ENCODE results near the gene NFE2L2. TPM values are rescaled to one million over a fixed set of nuclear protein-coding genes. Genes with fewer than 3 reads are reported as not detected.

NFE2L2 gene
- total and polyA plus RNA-seq, 9 of the 15 experiments (the other 6 are each of a cell fraction or from before 2014, with no cell fraction given): 29.3 to 120 (median 59.3) TPM

GRCh38 chr2:177212891-177213856, 51.4 kb downstream of the NFE2L2 start (continued):
- TF ChIP-seq, protein P1, sequence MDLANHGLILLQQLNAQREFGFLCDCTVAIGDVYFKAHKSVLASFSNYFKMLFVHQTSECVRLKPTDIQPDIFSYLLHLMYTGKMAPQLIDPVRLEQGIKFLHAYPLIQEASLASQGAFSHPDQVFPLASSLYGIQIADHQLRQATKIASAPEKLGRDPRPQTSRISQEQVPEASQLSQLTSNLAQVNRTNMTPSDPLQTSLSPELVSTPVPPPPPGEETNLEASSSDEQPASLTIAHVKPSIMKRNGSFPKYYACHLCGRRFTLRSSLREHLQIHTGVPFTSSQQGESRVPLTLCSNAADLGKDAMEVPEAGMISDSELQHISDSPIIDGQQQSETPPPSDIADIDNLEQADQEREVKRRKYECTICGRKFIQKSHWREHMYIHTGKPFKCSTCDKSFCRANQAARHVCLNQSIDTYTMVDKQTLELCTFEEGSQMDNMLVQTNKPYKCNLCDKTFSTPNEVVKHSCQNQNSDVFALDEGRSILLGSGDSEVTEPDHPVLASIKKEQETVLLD (IDR thresholded peaks at IDR 0.05): no peak
- TF ChIP-seq ZNF561 (CRISPR knock-in tag; conservative IDR thresholded peaks at IDR 0.05) (no peak), RFX1 (IDR thresholded peaks at IDR 0.05) (no peak), ZNF3 (CRISPR knock-in tag; IDR thresholded peaks at IDR 0.05) (no peak), RUNX1 (IDR thresholded peaks at IDR 0.05; ENCODE audit: low read depth) (no peak), NFIC (IDR thresholded peaks at IDR 0.05) (peak; percentile 61; the same call in 1 of the 2 replicates), BHLHE40 (IDR thresholded peaks at IDR 0.05; ENCODE audit: low read length) (0 out of 2 replicates have a peak, but pooled peaks have one; percentile 27), ZNF740 (CRISPR knock-in tag; IDR thresholded peaks at IDR 0.05) (no peak), ZNF740 (tag; IDR thresholded peaks at IDR 0.05) (no peak; a peak in 1 of 4 replicates), MTA2 (IDR thresholded peaks at IDR 0.05; ENCODE audit: low read depth) (no peak), SMARCA5 (IDR thresholded peaks at IDR 0.05) (no peak), TAF15 (IDR thresholded peaks at IDR 0.05; ENCODE audit: low read depth, low read length) (no peak), ILK (tag; IDR thresholded peaks at IDR 0.05; ENCODE audit: borderline replicate concordance, low read depth) (no peak), RAD51 (IDR thresholded peaks at IDR 0.05; ENCODE audit: borderline replicate concordance, low read depth) (no peak), MXI1 (IDR thresholded peaks at IDR 0.05; ENCODE audit: low read depth, low read length) (peak; percentile 46; the same call in 1 of the 2 replicates), GATA2 (CRISPR knock-in tag; IDR thresholded peaks at IDR 0.05) (no peak), NR0B1 (IDR thresholded peaks at IDR 0.05; ENCODE audit: partially characterized antibody) (no peak), CSDE1 (IDR thresholded peaks at IDR 0.05) (no peak)
- TF ChIP-seq, protein P2, sequence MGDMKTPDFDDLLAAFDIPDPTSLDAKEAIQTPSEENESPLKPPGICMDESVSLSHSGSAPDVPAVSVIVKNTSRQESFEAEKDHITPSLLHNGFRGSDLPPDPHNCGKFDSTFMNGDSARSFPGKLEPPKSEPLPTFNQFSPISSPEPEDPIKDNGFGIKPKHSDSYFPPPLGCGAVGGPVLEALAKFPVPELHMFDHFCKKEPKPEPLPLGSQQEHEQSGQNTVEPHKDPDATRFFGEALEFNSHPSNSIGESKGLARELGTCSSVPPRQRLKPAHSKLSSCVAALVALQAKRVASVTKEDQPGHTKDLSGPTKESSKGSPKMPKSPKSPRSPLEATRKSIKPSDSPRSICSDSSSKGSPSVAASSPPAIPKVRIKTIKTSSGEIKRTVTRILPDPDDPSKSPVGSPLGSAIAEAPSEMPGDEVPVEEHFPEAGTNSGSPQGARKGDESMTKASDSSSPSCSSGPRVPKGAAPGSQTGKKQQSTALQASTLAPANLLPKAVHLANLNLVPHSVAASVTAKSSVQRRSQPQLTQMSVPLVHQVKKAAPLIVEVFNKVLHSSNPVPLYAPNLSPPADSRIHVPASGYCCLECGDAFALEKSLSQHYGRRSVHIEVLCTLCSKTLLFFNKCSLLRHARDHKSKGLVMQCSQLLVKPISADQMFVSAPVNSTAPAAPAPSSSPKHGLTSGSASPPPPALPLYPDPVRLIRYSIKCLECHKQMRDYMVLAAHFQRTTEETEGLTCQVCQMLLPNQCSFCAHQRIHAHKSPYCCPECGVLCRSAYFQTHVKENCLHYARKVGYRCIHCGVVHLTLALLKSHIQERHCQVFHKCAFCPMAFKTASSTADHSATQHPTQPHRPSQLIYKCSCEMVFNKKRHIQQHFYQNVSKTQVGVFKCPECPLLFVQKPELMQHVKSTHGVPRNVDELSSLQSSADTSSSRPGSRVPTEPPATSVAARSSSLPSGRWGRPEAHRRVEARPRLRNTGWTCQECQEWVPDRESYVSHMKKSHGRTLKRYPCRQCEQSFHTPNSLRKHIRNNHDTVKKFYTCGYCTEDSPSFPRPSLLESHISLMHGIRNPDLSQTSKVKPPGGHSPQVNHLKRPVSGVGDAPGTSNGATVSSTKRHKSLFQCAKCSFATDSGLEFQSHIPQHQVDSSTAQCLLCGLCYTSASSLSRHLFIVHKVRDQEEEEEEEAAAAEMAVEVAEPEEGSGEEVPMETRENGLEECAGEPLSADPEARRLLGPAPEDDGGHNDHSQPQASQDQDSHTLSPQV (IDR thresholded peaks at IDR 0.05): peak; percentile 55; the same call in 1 of the 2 replicates

Measured in K562 (cell line).